ENCODE measurements around the gene RFESD. TPM values are rescaled to one million over a fixed set of nuclear protein-coding genes. Genes with fewer than 3 reads are reported as not detected.

The RFESD gene
- total RNA-seq, 6 experiments from 2014 or later, result 2.2 to 3.7 (median 2.3) TPM

GRCh38 chr5:95609711-95610110 lies 36.9 kb upstream of the RFESD start:
- Mint-ChIP-seq H3K27me3 (ENCODE audit: insufficient read depth) (peaks cover 1% of the 10 kb centered on the region; the same call in 1 of the 2 replicates), H3K4me1 (ENCODE audit: low read depth) (peaks cover under 1% of the 10 kb centered on the region; the same call in 1 of the 2 replicates), H3K4me3 (no peak overlapping the region), H3K27ac (no peak overlapping the region), H3K9me3 (peaks cover 19% of the 10 kb centered on the region), H3K36me3 (ENCODE audit: low read depth) (peaks cover 15% of the 10 kb centered on the region)
- TF ChIP-seq CTCF (IDR thresholded peaks at IDR 0.05), result no peak
- DNase-seq, result no peak

- H3K36me3 Mint-ChIP-seq (ENCODE audit: low read depth), result peaks cover 15% of the 10 kb centered on the region
- DNase-seq, result no peak
- peaks cover 6% of the 10 kb centered on the region; the same call in 1 of the 2 replicates for H3K4me1 Mint-ChIP-seq (ENCODE audit: low read depth)
- no peak overlapping the region for H3K27ac Mint-ChIP-seq
- TF ChIP-seq CTCF (IDR thresholded peaks at IDR 0.05), result no peak
- H3K27me3 Mint-ChIP-seq (ENCODE audit: insufficient read depth), result peaks cover 1% of the 10 kb centered on the region; the same call in 1 of the 2 replicates
- H3K9me3 Mint-ChIP-seq, result peaks cover 19% of the 10 kb centered on the region
- no peak overlapping the region for H3K4me3 Mint-ChIP-seq
Observed at GRCh38 chr5:95610546-95610945, 36.0 kb upstream of the RFESD start.

- Mint-ChIP-seq H3K27me3 (ENCODE audit: insufficient read depth) (peaks cover 1% of the 10 kb centered on the region; the same call in 1 of the 2 replicates), H3K27ac (no peak overlapping the region), H3K4me1 (ENCODE audit: low read depth) (peaks cover 6% of the 10 kb centered on the region; the same call in 1 of the 2 replicates), H3K36me3 (ENCODE audit: low read depth) (peaks cover 15% of the 10 kb centered on the region), H3K9me3 (peaks cover 19% of the 10 kb centered on the region), H3K4me3 (no peak overlapping the region)
- no peak for TF ChIP-seq CTCF (IDR thresholded peaks at IDR 0.05)
- no peak for DNase-seq
Observed at GRCh38 chr5:95611396-95611795, 35.2 kb upstream of the RFESD start.

- H3K36me3 Mint-ChIP-seq (ENCODE audit: low read depth), result peaks cover 15% of the 10 kb centered on the region
- peaks cover 19% of the 10 kb centered on the region for H3K9me3 Mint-ChIP-seq
- no peak overlapping the region for H3K27ac Mint-ChIP-seq
- H3K27me3 Mint-ChIP-seq (ENCODE audit: insufficient read depth), result peaks cover 1% of the 10 kb centered on the region; the same call in 1 of the 2 replicates
- H3K4me1 Mint-ChIP-seq (ENCODE audit: low read depth), result peaks cover 10% of the 10 kb centered on the region; the same call in 1 of the 2 replicates
- no peak for DNase-seq
- H3K4me3 Mint-ChIP-seq, result no peak overlapping the region
- no peak for TF ChIP-seq CTCF (IDR thresholded peaks at IDR 0.05)
Observed at GRCh38 chr5:95613514-95613913, 33.1 kb upstream of the RFESD start.

- Mint-ChIP-seq H3K4me3 (no peak overlapping the region), H3K27ac (no peak overlapping the region), H3K9me3 (peaks cover 19% of the 10 kb centered on the region), H3K4me1 (ENCODE audit: low read depth) (peaks cover 20% of the 10 kb centered on the region), H3K36me3 (ENCODE audit: low read depth) (peaks cover 15% of the 10 kb centered on the region), H3K27me3 (ENCODE audit: insufficient read depth) (peaks cover 1% of the 10 kb centered on the region; the same call in 1 of the 2 replicates)
- no peak for TF ChIP-seq CTCF (IDR thresholded peaks at IDR 0.05)
- DNase-seq, result no peak
Observed at GRCh38 chr5:95615164-95615467, 31.5 kb upstream of the RFESD start.

- Mint-ChIP-seq H3K9me3 (peaks cover 19% of the 10 kb centered on the region), H3K27me3 (ENCODE audit: insufficient read depth) (peaks cover 1% of the 10 kb centered on the region; the same call in 1 of the 2 replicates), H3K4me1 (ENCODE audit: low read depth) (peaks cover 20% of the 10 kb centered on the region), H3K27ac (no peak overlapping the region), H3K36me3 (ENCODE audit: low read depth) (peaks cover 15% of the 10 kb centered on the region), H3K4me3 (no peak overlapping the region)
- TF ChIP-seq CTCF (IDR thresholded peaks at IDR 0.05), result no peak
- no peak for DNase-seq
Observed at GRCh38 chr5:95617057-95617456, 29.5 kb upstream of the RFESD start.
